WTC11 (cell line): Measurements from ENCODE around the gene CREBRF.

Experiments used
- AFF4 ChIP-seq: sonication (generic); formaldehyde crosslinking; IDR thresholded peaks from 2 replicates; pipeline ENCODE4 v1.8.1; 2023; ENCODE audit warnings: mild to moderate bottlenecking, missing genetic modification reagents, borderline replicate concordance
- ATF3 ChIP-seq: sonication (generic); formaldehyde crosslinking; conservative IDR thresholded peaks from 2 replicates; pipeline ENCODE4 v1.8.1; 2022; ENCODE audit warnings: mild to moderate bottlenecking, missing genetic modification reagents
- CTCF ChIP-seq: fragments of 200-600 bp; IDR thresholded peaks from 2 replicates; pipeline ENCODE4 v1.8.0; 2022; ENCODE audit warnings: antibody characterized with exemption
- ERG ChIP-seq: fragments of 250-450 bp; sonication (Bioruptor Pico); IDR thresholded peaks from 2 replicates; pipeline ENCODE4 v1.8.0; 2021; ENCODE audit warnings: mild to moderate bottlenecking
- FOXJ3 ChIP-seq: sonication (generic); formaldehyde crosslinking; IDR thresholded peaks from 2 replicates; pipeline ENCODE4 v1.9.0; 2021; ENCODE audit warnings: missing genetic modification reagents, mild to moderate bottlenecking, borderline replicate concordance
- FOXP1 ChIP-seq: sonication (generic); formaldehyde crosslinking; IDR thresholded peaks from 2 replicates; pipeline ENCODE4 v1.8.0; 2022; ENCODE audit warnings: missing genetic modification reagents, mild to moderate bottlenecking, moderate library complexity, borderline replicate concordance
- IRF1 ChIP-seq: sonication (generic); formaldehyde crosslinking; IDR thresholded peaks from 2 replicates; pipeline ENCODE4 v1.8.0; 2023; ENCODE audit warnings: missing genetic modification reagents
- IRF2 ChIP-seq: sonication (generic); formaldehyde crosslinking; IDR thresholded peaks from 2 replicates; pipeline ENCODE4 v1.8.0; 2022; ENCODE audit warnings: low read depth, missing genetic modification reagents, borderline replicate concordance
- MAX ChIP-seq: sonication (generic); formaldehyde crosslinking; IDR thresholded peaks from 2 replicates; pipeline ENCODE4 v1.8.0; 2022; ENCODE audit warnings: mild to moderate bottlenecking, missing genetic modification reagents
- ZNF317 ChIP-seq: sonication (generic); formaldehyde crosslinking; IDR thresholded peaks from 2 replicates; pipeline ENCODE4 v1.8.1; 2023; ENCODE audit warnings: low read depth, mild to moderate bottlenecking, moderate library complexity, missing genetic modification reagents, borderline replicate concordance
- ZNF671 ChIP-seq: fragments of 250-450 bp; sonication (Bioruptor Pico); IDR thresholded peaks from 2 replicates; pipeline ENCODE4 v1.8.0; 2021; ENCODE audit warnings: mild to moderate bottlenecking

GRCh38 chr5:173138707-173139106 lies 82.6 kb downstream of the CREBRF start:
- TF ChIP-seq CTCF, result no peak
- TF ChIP-seq ZNF671 (CRISPR knock-in tag), result no peak
- no peak for TF ChIP-seq ZNF317
- no peak for TF ChIP-seq IRF1
- no peak for TF ChIP-seq MAX
- no peak for TF ChIP-seq ERG
- TF ChIP-seq FOXP1 (CRISPR knock-in tag), result no peak
- no peak for TF ChIP-seq ATF3
- no peak for TF ChIP-seq FOXJ3
- TF ChIP-seq IRF2 (CRISPR knock-in tag), result no peak
- TF ChIP-seq AFF4, result no peak
